K562 (cell line): ENCODE data around the gene ADGRE3. TPM values are rescaled to one million over a fixed set of nuclear protein-coding genes. Genes with fewer than 3 reads are reported as not detected.

Source experiments
- CBFA2T3 ChIP-seq: fragments of 450-650 bp; IDR thresholded peaks from 2 replicates; pipeline ENCODE4 v1.6.1; 2017
- DACH1 ChIP-seq: fragments of 450-650 bp; IDR thresholded peaks from 2 replicates; pipeline ENCODE4 v1.6.1; 2018; ENCODE audit not compliant: partially characterized antibody
- E2F4 ChIP-seq: sonication (generic); formaldehyde crosslinking; IDR thresholded peaks from 2 replicates; pipeline ENCODE4 v1.8.0; 2022; ENCODE audit warnings: mild to moderate bottlenecking, low read depth, missing genetic modification reagents
- EHMT2 ChIP-seq: fragments of 450-650 bp; IDR thresholded peaks from 2 replicates; pipeline ENCODE4 v1.6.1; 2018; ENCODE audit warnings: antibody characterized with exemption
- ELF4 ChIP-seq: fragments of 450-650 bp; formaldehyde crosslinking; IDR thresholded peaks from 2 replicates; pipeline ENCODE4 v1.4.0; 2022; ENCODE audit warnings: missing genetic modification characterization
- ESRRA ChIP-seq: fragments of 450-650 bp; IDR thresholded peaks from 2 replicates; pipeline ENCODE4 v1.6.1; 2014; ENCODE audit warnings: low read depth, mild to moderate bottlenecking, moderate library complexity, borderline replicate concordance
- IFI16 ChIP-seq: fragments of 250-450 bp; sonication (Bioruptor Pico); IDR thresholded peaks from 2 replicates; pipeline ENCODE4 v2.1.2; 2022; ENCODE audit warnings: mild to moderate bottlenecking, inconsistent platforms
- JUNB ChIP-seq: fragments of 450-650 bp; formaldehyde crosslinking; conservative IDR thresholded peaks from 2 replicates; pipeline ENCODE4 v1.4.0; 2020; ENCODE audit warnings: mild to moderate bottlenecking
- L3MBTL2 ChIP-seq: fragments of 450-650 bp; IDR thresholded peaks from 2 replicates; pipeline ENCODE4 v1.6.1; 2016; ENCODE audit warnings: mild to moderate bottlenecking, moderate library complexity
- NR2C1 ChIP-seq, 2 experiments: fragments of 450-650 bp; IDR thresholded peaks; 2 replicates each; pipeline ENCODE4 v1.6.1; 2017; ENCODE audit warnings: mild to moderate bottlenecking in 2 of 2, antibody characterized with exemption in 1 of 2, inconsistent platforms in 1 of 2, missing compliant biosample characterization in 1 of 2, missing genetic modification characterization in 1 of 2
- PHF8 ChIP-seq: fragments of 200-600 bp; sonication (generic); IDR thresholded peaks from 2 replicates; pipeline ENCODE4 v1.6.1; 2012; ENCODE audit warnings: mixed run types, mild to moderate bottlenecking, inconsistent platforms, low read length, moderate library complexity, borderline replicate concordance
- POLR2A ChIP-seq: fragments of 450-650 bp; conservative IDR thresholded peaks from 2 replicates; pipeline ENCODE4 v1.6.1; 2016
- RBM39 ChIP-seq: fragments of 200-400 bp; formaldehyde crosslinking; optimal IDR thresholded peaks from 2 replicates; pipeline ENCODE3; 2018; ENCODE audit warnings: low read depth, low read length
- RFX5 ChIP-seq: IDR thresholded peaks from 2 replicates; pipeline ENCODE4 v1.6.1; 2011; ENCODE audit warnings: low read depth, mild to moderate bottlenecking, improper control_type of control experiment, low read length
- SMARCA5 ChIP-seq: fragments of 450-650 bp; IDR thresholded peaks from 2 replicates; pipeline ENCODE4 v1.6.1; 2016
- SMC3 ChIP-seq: conservative IDR thresholded peaks from 2 replicates; pipeline ENCODE4 v1.6.1; 2011; ENCODE audit warnings: low read depth, low read length, improper control_type of control experiment; ENCODE audit not compliant: insufficient read depth
- TBP ChIP-seq: optimal IDR thresholded peaks from 2 replicates; pipeline ENCODE3; 2011; ENCODE audit warnings: low read depth, low read length, improper control_type of control experiment
- U2AF1 ChIP-seq: fragments of 200-400 bp; formaldehyde crosslinking; optimal IDR thresholded peaks from 2 replicates; pipeline ENCODE3; 2017; ENCODE audit warnings: mild to moderate bottlenecking, low read depth, low read length, moderate library complexity
- XRCC5 ChIP-seq: fragments of 200-400 bp; formaldehyde crosslinking; IDR thresholded peaks from 2 replicates; pipeline ENCODE4 v1.6.1; 2017; ENCODE audit warnings: low read depth, mild to moderate bottlenecking, low read length
- YY1 ChIP-seq, 3 experiments: IDR thresholded peaks; 2 replicates each; pipeline ENCODE4 v1.6.1; 2011; ENCODE audit warnings: low read length in 2 of 3, mild to moderate bottlenecking in 2 of 3, moderate library complexity in 2 of 3, borderline replicate concordance in 1 of 3, control low read depth in 1 of 3, low read depth in 1 of 3; ENCODE audit not compliant: insufficient read depth in 3 of 3, insufficient replicate concordance in 2 of 3, control insufficient read depth in 1 of 3, insufficient read length in 1 of 3; ENCODE audit errors: extremely low read depth in 1 of 3
- ZBTB17 ChIP-seq: fragments of 450-650 bp; formaldehyde crosslinking; IDR thresholded peaks from 2 replicates; pipeline ENCODE4 v1.4.0; 2020; ENCODE audit warnings: mild to moderate bottlenecking
- ZBTB7A ChIP-seq: IDR thresholded peaks from 2 replicates; pipeline ENCODE4 v1.6.1; 2011; ENCODE audit warnings: low read depth, mild to moderate bottlenecking, low read length, moderate library complexity, borderline replicate concordance; ENCODE audit not compliant: control insufficient read depth
- ZFP30 ChIP-seq: fragments of 250-450 bp; sonication (Bioruptor Pico); IDR thresholded peaks from 2 replicates; pipeline ENCODE4 v1.8.0; 2022; ENCODE audit warnings: moderate library complexity, mild to moderate bottlenecking, inconsistent platforms, borderline replicate concordance
- ZNF282 ChIP-seq: sonication (generic); formaldehyde crosslinking; IDR thresholded peaks from 2 replicates; pipeline ENCODE4 v1.8.1; 2023; ENCODE audit warnings: missing genetic modification reagents
- polyA plus RNA-seq, 8 experiments: library from polyadenylated mRNA; depleted of rRNA in 4 of 8; stranded (reverse) in 5 of 8; unstranded in 3 of 8; fragments of >200 nt; fragmentation: Nextera tagmentation in 2 of 8; fragmentation: Illumina TruSeq in 1 of 8; extraction: Ambion mirVana in 2 of 8; extraction: Trizol in 1 of 8; gene quantifications; 2 replicates each; pipeline versions ENCODE4 v1.2.1 to v1.2.3, GENCODE V29; 2011 to 2014; ENCODE audit warnings: inconsistent platforms in 1 of 8, missing spikeins in 1 of 8
- total RNA-seq, 7 experiments: library from RNA; depleted of rRNA in 6 of 7; stranded (reverse); fragments of >200 nt in 6 of 7; fragmentation: Illumina TruSeq in 2 of 7; extraction: Trizol in 2 of 7; gene quantifications; 2 replicates each; pipeline versions ENCODE4 v1.2.1 to v1.2.3, GENCODE V29; 2011 to 2021; ENCODE audit warnings: low replicate concordance in 1 of 7
- TF ChIP-seq, protein P1 (sequence below), 2 experiments: IDR thresholded peaks; 2 replicates each; pipeline ENCODE4 v1.6.1; 2011; ENCODE audit warnings: borderline replicate concordance in 1 of 2, control low read depth in 1 of 2, low read depth in 1 of 2, low read length in 1 of 2, mild to moderate bottlenecking in 1 of 2, mixed read lengths in 1 of 2, moderate library complexity in 1 of 2; ENCODE audit not compliant: insufficient read depth in 1 of 2, insufficient read length in 1 of 2, poor library complexity in 1 of 2, severe bottlenecking in 1 of 2; ENCODE audit errors: extremely low read depth in 1 of 2
- TF ChIP-seq, protein P2 (sequence below), 2 experiments: fragments of 250-450 bp in 1 of 2; fragments of 450-650 bp in 1 of 2; sonication (Bioruptor Pico) in 1 of 2; IDR thresholded peaks; 2 replicates each; pipeline versions ENCODE4 v1.6.1 to v1.8.0; 2016 to 2021; ENCODE audit warnings: mild to moderate bottlenecking in 2 of 2, moderate library complexity in 2 of 2, missing compliant biosample characterization in 1 of 2, missing genetic modification characterization in 1 of 2

The ADGRE3 gene
- total and polyA plus RNA-seq, 9 of the 15 experiments (the other 6 are each of a cell fraction or from before 2014, with no cell fraction given) = not detected

GRCh38 chr19:14571695-14572490 is 102.8 kb downstream of the ADGRE3 start, which contains the start of gene NDUFB7 (continued):
- peak; percentile 72 for TF ChIP-seq TBP
- no peak for TF ChIP-seq ZFP30
- peak; percentile 89 for TF ChIP-seq XRCC5
- TF ChIP-seq ZNF282 (CRISPR knock-in tag) = no peak
- TF ChIP-seq L3MBTL2 = peak; percentile 65
- TF ChIP-seq SMC3 = peak; percentile 49
- no peak for TF ChIP-seq U2AF1
- TF ChIP-seq NR2C1 (IDR thresholded peaks at IDR 0.05) = peak; percentile 100
- TF ChIP-seq NR2C1 (tag; IDR thresholded peaks at IDR 0.05) = peak; percentile 100
- no peak for TF ChIP-seq E2F4 (CRISPR knock-in tag)
- TF ChIP-seq, protein P1, sequence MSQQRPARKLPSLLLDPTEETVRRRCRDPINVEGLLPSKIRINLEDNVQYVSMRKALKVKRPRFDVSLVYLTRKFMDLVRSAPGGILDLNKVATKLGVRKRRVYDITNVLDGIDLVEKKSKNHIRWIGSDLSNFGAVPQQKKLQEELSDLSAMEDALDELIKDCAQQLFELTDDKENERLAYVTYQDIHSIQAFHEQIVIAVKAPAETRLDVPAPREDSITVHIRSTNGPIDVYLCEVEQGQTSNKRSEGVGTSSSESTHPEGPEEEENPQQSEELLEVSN (IDR thresholded peaks at IDR 0.05; ENCODE audit: borderline replicate concordance in 1 of 2, extremely low read depth in 1 of 2, insufficient read depth in 1 of 2, insufficient read length in 1 of 2, low read depth in 1 of 2, low read length in 1 of 2, poor library complexity in 1 of 2, severe bottlenecking in 1 of 2) = no peak
- TF ChIP-seq, protein P2, sequence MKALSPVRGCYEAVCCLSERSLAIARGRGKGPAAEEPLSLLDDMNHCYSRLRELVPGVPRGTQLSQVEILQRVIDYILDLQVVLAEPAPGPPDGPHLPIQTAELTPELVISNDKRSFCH (CRISPR knock-in tag; IDR thresholded peaks at IDR 0.05) = no peak
- TF ChIP-seq, protein P2 (tag; IDR thresholded peaks at IDR 0.05) = peak; percentile 46; the same call in 1 of the 2 replicates
- TF ChIP-seq JUNB (CRISPR knock-in tag) = no peak
- peak; percentile 37; the same call in 1 of the 2 replicates for TF ChIP-seq CBFA2T3
- TF ChIP-seq EHMT2 = peak; percentile 81
- peak; percentile 63; the same call in 1 of the 2 replicates for TF ChIP-seq ELF4 (CRISPR knock-in tag)
- no peak for TF ChIP-seq SMARCA5
- peak; percentile 70; the same call in 1 of the 2 replicates for TF ChIP-seq ZBTB17 (CRISPR knock-in tag)
- no peak for TF ChIP-seq RBM39
- peak; percentile 56 for TF ChIP-seq DACH1
- TF ChIP-seq YY1 (IDR thresholded peaks at IDR 0.05; ENCODE audit: borderline replicate concordance in 1 of 3, control insufficient read depth in 1 of 3, extremely low read depth in 1 of 3, insufficient read depth in 3 of 3, insufficient read length in 1 of 3, insufficient replicate concordance in 2 of 3, low read depth in 1 of 3, low read length in 2 of 3) = peak in 1 of 3 experiments; percentile 63
- TF ChIP-seq IFI16 = no peak
- TF ChIP-seq POLR2A = peak; percentile 91
- TF ChIP-seq PHF8 = peak; percentile 96
- TF ChIP-seq RFX5 = peak; percentile 22; the same call in 1 of the 2 replicates
- peak; percentile 85 for TF ChIP-seq ZBTB7A
- peak; percentile 97 for TF ChIP-seq ESRRA
